Activated CD4-positive, alpha-beta T cell treated with anti-CD3 and anti-CD28 coated beads, Interleukin-2, amount 50 U/mL, for 16 hours (primary cell): ENCODE measurements around the gene SLC51A.

Experiments
- DNase-seq: peaks from one replicate; pipeline ENCODE4 v3.0.0-alpha.2; 2020

The SLC51A gene

GRCh38 chr3:196217307-196218154, 1.2 kb downstream of the SLC51A start:
- DNase-seq, result no peak

GRCh38 chr3:196218155-196218712, 1.9 kb downstream of the SLC51A start:
- no peak for DNase-seq

DNA sequence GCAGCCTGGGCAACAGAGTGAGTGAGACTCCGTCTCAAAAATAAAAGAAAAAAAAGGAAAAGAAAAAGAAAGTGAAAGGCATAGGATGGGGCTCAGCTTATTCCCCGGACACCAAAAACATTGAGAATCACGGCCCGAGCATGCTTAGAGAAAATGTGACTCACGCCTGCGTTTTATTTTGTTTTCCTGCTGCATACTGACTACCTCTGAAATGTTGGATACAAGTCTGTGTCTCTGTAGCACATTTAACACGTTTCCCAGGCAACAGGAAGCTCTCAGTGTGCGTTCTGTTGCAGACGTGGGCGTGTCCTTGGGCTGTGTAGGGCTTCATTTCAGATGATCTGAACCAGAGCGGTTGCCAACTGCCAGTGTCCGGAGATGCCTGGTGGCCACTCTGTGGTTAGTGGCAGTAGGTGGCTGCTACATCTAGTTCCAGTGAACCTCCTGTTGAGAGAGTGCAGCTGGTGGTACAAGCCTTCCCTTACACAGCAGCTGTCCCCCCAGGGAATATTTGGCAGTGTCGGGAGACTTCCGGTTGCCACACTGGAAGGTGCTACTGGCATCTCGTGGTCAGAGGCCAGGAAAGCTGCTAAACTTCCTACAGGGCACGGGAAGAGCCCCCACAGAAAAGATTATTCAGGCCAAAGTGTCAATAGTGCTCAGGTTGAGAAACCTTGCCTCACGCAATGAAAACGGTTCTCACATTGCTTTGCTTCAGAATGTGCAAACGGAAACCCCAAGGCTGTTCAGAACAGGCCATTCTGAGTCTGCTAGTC, 3.0 kb downstream of the SLC51A start:
- peak; percentile 71 for DNase-seq

DNA sequence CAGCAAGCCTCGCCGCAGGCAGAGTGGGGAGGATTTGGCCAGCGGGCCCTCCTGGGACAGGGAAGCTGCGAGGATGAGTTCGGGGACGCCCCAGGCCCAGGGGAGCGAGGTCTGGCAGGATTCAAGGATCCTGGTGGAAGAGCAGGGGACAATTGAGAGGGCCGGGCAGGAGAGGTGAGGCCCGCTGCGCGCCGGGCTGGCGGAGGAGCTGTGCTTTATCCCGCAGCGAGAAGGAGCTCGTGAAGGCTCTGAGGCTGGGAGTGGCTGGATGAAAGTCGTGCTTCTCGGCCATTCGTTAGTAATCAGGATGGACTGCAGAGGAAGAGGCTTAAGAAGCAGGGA, 3.6 kb downstream of the SLC51A start:
- no peak for DNase-seq

- DNase-seq, result no peak
Measured at GRCh38 chr3:196220587-196220986, 4.3 kb downstream of the SLC51A start.

DNA sequence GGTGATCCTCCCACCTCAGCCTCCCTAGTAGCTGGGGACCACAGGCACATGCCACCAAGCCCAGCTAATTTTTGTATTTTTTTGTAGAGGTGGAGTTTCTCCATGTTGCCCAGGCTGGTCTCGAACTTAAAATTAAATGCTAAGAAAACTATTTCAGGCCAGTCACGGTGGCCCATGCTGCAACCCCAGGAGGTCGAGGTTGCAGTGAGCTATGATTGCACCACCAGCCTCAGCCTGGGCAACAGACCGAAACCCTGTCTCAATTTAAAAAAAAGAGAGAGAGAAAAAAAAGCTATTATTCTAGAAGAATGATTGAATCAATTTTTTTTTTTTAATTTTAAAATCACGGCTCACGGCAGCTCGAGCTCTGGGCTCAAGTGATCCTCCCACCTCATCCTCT, 4.7 kb downstream of the SLC51A start:
- DNase-seq, result no peak

DNA sequence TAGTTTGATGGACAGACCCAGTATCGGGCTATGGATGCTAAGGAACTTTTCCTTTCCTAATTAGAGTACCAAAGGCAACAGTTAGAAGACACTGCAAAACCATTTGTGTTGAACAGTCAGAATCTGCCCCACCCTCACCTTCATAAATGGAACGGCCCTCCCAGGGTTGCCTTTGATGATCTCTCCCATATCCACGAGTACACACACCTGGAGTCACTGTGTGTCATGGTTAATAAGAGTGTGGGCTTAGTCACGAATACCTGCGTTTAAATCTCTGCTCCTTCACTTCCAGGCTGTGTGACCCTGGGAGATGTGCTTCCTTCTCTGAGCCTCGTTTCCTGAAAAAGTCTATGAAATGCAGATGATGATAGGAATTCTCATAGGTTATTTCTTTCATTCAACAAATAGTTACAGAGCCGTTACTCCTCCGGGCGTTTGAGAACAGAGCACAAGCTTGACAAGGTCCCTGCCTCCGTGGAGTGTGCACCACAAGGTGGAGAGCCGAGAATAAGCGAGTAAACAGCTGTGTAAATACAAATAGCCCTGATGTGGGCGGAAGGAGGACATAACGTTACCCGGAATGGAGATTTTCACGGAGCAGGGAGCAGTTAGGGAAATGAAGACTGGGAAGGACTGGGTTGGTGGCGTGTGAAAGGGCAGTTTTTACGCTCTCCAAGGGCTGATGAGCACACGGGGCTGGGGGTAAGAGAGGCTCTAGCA, 6.7 kb downstream of the SLC51A start:
- no peak for DNase-seq

- DNase-seq, result no peak
Measured at GRCh38 chr3:196225086-196225485, 8.8 kb downstream of the SLC51A start.

GRCh38 chr3:196225763-196226364, 9.5 kb downstream of the SLC51A start:
- no peak for DNase-seq

DNA sequence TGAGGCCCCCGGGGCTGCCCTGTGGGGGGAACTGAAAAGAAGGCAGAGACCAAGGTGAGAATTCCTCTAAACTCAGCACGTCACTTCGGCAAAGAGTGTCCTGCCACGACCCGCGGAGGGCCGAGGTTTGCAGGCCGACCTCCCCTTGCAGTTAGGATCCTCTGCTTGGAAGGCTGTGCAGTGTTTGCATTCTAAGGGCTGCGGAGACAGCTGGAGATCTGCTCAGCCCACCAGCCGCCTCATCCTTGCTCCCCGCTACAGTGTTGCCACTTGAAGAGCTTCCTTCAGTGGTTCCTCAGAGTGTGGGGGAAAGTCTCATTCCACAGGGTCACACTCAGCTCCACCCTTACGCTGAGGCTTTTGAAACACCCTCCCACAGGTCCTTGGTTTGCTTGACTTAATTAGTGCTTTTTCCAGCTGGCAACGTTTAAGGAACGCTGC, 10.8 kb downstream of the SLC51A start:
- no peak for DNase-seq

- no peak for DNase-seq
Measured at GRCh38 chr3:196227629-196228493, 11.5 kb downstream of the SLC51A start.

- DNase-seq, result no peak
Measured at GRCh38 chr3:196232154-196232881, 16.0 kb downstream of the SLC51A start.

DNA sequence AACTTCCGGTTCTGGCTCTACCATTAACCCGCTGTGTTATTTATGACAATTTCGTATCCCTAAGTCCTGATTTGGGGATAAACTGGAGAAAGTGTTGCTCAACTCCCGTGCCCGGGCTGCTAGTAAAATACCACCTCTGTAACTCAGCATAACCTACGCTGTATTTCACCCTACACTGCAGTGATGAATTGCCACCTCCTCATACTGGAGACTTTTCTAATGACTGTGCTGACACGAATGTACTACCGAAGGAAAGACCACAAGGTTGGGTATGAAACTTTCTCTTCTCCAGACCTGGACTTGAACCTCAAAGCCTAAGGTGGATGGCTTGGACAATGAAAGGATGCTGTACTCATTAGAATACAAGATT, 16.5 kb downstream of the SLC51A start:
- peak; percentile 24 for DNase-seq

DNA sequence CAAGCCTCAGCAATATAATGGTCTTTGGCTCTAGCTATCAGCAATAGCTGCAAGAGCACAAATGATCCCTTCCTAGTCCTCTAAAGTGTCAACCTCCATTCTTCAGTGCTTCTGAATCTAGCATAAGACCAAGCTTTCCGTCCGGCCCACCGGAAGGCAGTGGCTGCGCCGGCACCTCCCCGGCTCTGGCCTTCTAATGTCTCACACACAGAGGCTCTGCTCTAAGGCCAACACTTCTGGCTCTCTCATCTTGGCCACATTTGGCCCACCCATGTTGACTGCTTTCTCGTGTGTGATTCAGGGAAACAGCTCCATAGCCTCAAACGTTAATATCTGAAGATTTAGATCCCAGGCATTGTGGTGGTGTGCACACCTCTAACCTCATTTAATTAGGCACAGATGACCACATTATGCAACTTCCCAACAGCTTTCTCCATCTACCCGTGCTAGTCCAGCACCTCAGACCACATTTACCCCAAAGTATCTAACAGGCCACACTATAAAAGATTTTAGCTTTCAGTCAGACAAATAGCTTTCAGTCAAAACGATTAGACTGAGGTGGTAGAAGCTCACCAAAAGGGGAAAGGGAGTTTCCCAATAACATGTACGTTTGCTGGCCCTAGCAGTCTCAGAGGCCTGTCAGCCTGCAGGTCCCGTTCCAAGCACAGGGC, 19.3 kb downstream of the SLC51A start:
- no peak for DNase-seq

DNA sequence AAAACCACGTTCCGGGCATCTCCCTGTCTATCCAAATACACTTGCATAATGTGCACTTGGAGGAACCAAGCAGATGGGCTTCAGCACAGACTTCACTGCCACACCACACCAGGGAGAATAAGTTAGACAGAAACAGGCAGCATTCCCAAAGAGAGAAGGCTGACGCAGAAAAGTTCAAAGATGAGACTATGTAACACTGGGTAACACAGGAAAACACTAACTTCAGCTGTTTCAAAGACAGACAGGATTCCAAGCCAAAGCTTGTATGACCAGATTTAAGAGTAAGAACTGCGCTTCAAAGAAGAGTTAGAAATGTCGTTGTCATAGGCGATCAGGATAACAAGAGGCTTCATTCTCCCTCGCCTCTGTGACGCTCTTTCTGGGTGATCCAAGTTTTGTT, 19.9 kb downstream of the SLC51A start:
- DNase-seq, result no peak

DNA sequence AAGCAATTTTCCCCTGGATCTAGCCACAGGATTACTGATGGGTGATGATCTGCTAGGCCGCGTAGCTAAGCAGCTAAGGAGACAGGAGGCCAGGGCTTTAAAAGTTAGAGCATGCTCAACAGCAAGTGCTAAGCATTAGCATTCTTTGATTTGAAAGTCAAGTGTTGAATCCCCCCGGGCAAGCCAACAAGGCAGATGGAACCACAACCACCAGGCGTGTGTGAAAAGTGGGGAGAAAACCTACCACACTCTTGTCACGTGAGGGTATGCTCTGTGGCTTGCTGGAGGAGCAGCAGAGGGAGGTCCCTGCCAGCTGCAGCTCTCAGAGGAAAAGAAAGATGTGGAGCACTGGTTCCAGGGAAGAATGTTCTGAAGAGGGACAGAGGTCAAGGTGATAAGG, 20.9 kb downstream of the SLC51A start:
- no peak for DNase-seq

- no peak for DNase-seq
Measured at GRCh38 chr3:196238612-196239560, 22.6 kb downstream of the SLC51A start.

- DNase-seq, result no peak
Measured at GRCh38 chr3:196240424-196240823, 24.1 kb downstream of the SLC51A start.

GRCh38 chr3:196241704-196242103, 25.4 kb downstream of the SLC51A start:
- no peak for DNase-seq
